ENCODE results near the gene FIG4. TPM values are rescaled to one million over a fixed set of nuclear protein-coding genes. Genes with fewer than 3 reads are reported as not detected.

FIG4 gene
- total RNA-seq, 6 donors from 2014 or later, result 10.4 to 30.8 (median 27.5) TPM

DNA sequence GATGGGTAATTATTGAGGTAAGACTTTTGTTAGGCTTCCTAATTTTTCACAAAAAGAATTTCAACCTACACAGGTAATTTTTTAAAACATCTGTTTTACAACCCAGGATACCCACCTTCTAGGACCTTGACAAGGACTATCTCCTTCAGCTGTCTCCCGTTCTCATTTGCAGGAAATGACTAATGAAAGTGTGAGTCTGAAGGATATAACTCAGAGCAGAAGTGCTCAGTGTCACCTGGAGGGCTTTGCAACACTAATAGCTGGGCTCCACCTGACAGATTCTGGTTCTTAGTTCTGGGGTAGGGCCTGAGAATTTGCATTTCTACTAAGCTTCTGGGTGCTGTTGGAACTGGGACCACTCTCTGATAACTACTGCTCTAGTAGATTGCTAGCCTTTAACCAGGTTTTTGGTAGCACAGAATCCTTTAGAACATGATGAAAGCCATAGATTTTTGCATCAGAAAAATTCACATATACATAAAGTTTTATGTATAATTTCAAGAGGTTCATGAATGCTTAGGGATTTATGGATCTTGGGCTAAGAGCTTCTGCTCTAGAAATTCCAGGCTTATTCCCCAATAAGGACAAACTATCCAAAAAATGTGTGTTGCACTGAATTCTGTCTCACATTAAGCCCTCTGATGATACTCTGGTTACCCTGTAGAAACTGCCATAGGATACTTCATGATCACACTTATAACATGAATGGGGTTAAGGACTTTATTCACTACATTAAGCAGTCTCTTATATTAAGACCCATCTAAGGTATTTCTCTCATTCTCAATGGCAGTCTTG, 30.4 kb upstream of the FIG4 start:
- TF ChIP-seq EP300 (IDR thresholded peaks at IDR 0.05), result no peak
- ATAC-seq (ENCODE audit: low FRiP score in 2 of 2) (no peak), DNase-seq (no peak)
- H3K9me3 ChIP-seq, result no peaks in the 10 kb centered on the region
- H3K27ac ChIP-seq, result no peak overlapping the region
- H3K36me3 ChIP-seq, result peaks cover 0 to 21% (median 0%) of the 10 kb centered on the region in 4 donors
- 35 to 38% methylated on average over 1 of the region's 1 CpG for WGBS, 2 donors
- no peaks in the 10 kb centered on the region for H3K27me3 ChIP-seq
- H3K4me1 ChIP-seq, result no peaks in the 10 kb centered on the region
- no peak overlapping the region for H3K4me3 ChIP-seq

DNA sequence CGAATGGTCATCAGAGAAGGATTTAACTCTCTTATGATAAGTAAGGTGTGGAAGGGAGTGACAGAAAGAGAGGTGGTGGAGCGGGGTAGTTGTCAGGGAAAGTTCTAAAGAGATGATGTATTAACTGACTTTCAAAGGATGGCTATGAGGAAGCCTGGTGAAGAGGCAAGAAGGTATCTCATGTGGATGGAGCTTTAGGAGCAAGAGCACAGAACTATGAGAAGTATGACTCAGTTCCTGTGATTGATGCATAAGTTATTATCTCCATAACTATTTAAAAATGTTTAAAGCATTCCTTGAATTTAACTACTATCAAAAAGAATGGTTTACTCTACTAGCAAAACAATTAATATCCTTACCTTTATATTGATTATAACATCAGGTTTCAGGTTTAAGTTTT, 28.9 kb upstream of the FIG4 start:
- WGBS, 2 donors, result 90 to 91% methylated on average over 2 of the region's 2 CpGs
- ATAC-seq (ENCODE audit: low FRiP score in 2 of 2), result no peak

DNA sequence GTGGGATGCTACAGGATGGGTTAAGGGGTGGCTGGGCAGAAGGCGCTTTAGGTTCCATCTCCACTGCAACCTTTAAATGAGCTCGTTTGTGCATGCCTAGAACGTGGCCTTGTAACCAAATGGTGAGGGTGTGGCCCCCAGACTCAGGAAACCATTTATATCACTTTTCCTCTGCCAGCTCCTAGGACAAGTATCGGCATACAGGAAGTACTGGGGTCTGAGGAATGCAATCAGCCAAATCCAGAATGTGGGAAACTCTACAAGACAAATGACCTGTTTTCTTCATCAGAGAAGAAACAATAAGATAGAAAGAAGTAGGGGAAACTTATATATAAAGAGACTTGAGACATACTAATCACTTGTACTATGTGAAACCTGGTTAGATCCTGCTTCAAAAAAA, 21.3 kb upstream of the FIG4 start:
- Histone ChIP-seq H3K4me1 (no peaks in the 10 kb centered on the region), H3K4me3 (no peak overlapping the region), H3K9me3 (no peaks in the 10 kb centered on the region), H3K27me3 (no peaks in the 10 kb centered on the region), H3K36me3 (no peaks in the 10 kb centered on the region), H3K27ac (no peak overlapping the region)
- no peak for DNase-seq
- no peak for ATAC-seq (ENCODE audit: low FRiP score in 2 of 2)
- 79 to 80% methylated on average over 4 of the region's 4 CpGs for WGBS, 2 donors
- TF ChIP-seq POLR2A (IDR thresholded peaks at IDR 0.05), result no peak

More for the DNA sequence above, 28.9 kb upstream of the FIG4 start:
- peaks cover 0 to 14% (median 0%) of the 10 kb centered on the region in 4 donors for H3K36me3 ChIP-seq
- no peak for DNase-seq
- H3K4me1 ChIP-seq, result no peaks in the 10 kb centered on the region
- H3K27me3 ChIP-seq, result no peaks in the 10 kb centered on the region
- no peaks in the 10 kb centered on the region for H3K9me3 ChIP-seq
- no peak overlapping the region for H3K4me3 ChIP-seq
- TF ChIP-seq POLR2A (IDR thresholded peaks at IDR 0.05) (no peak), EP300 (IDR thresholded peaks at IDR 0.05) (no peak), POLR2AphosphoS5 (IDR thresholded peaks at IDR 0.05) (no peak)
- TF ChIP-seq, protein P1, sequence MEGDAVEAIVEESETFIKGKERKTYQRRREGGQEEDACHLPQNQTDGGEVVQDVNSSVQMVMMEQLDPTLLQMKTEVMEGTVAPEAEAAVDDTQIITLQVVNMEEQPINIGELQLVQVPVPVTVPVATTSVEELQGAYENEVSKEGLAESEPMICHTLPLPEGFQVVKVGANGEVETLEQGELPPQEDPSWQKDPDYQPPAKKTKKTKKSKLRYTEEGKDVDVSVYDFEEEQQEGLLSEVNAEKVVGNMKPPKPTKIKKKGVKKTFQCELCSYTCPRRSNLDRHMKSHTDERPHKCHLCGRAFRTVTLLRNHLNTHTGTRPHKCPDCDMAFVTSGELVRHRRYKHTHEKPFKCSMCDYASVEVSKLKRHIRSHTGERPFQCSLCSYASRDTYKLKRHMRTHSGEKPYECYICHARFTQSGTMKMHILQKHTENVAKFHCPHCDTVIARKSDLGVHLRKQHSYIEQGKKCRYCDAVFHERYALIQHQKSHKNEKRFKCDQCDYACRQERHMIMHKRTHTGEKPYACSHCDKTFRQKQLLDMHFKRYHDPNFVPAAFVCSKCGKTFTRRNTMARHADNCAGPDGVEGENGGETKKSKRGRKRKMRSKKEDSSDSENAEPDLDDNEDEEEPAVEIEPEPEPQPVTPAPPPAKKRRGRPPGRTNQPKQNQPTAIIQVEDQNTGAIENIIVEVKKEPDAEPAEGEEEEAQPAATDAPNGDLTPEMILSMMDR (IDR thresholded peaks at IDR 0.05), result no peak
- H3K27ac ChIP-seq, result no peak overlapping the region

DNA sequence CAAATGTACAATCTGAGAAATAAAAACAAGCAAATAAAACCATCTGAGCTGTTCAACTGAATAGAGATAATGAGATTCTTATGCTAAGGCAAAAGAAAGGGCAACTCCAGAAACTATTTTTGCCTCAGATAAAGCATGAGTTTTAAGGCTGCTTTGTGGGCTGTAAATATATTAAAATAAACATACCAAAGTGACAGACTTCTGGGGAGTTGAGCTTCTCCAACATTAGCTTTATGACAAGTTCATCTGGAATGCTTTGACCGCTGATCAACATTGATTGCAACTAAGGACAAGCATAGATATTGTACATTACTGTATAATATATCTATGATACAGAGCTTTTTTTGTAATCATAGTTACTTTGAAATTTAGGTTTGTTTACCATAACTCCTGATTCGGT, 19.4 kb upstream of the FIG4 start:
- Histone ChIP-seq H3K4me1 (no peaks in the 10 kb centered on the region), H3K9me3 (no peaks in the 10 kb centered on the region), H3K27ac (no peak overlapping the region), H3K27me3 (no peaks in the 10 kb centered on the region), H3K36me3 (no peaks in the 10 kb centered on the region), H3K4me3 (no peak overlapping the region)
- TF ChIP-seq POLR2AphosphoS5 (IDR thresholded peaks at IDR 0.05), result no peak
- TF ChIP-seq, protein P1 (IDR thresholded peaks at IDR 0.05), result no peak
- ATAC-seq (ENCODE audit: low FRiP score in 2 of 2), result no peak
- 84 to 90% methylated on average over 2 of the region's 2 CpGs for WGBS, 2 donors
- no peak for DNase-seq

DNA sequence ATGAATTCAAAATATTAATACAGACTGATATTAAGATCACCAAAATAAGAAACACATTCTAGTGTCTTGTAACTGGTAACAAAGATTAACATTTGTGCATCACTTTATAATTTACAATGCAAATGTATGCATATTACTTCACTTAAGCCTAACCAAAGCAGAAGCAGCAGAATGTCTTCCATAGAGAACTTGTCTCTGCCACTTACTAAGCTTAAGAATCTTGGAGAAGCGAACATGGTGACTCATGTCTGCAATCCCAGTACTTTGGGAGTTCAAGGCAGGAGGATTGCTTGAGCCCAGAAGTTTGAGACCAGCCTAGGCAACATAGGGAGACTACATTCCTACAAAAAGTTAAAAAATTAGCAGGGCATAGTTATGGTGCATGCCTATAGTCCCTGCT, 18.9 kb upstream of the FIG4 start:
- Histone ChIP-seq H3K4me1 (no peaks in the 10 kb centered on the region), H3K27ac (no peak overlapping the region)
- DNase-seq, result no peak

More for the DNA sequence above, 18.9 kb upstream of the FIG4 start:
- no peak for ATAC-seq (ENCODE audit: low FRiP score in 2 of 2)
- no peak overlapping the region for H3K4me3 ChIP-seq
- no peaks in the 10 kb centered on the region for H3K9me3 ChIP-seq
- no peaks in the 10 kb centered on the region for H3K27me3 ChIP-seq
- no peaks in the 10 kb centered on the region for H3K36me3 ChIP-seq
- TF ChIP-seq, protein P1 (IDR thresholded peaks at IDR 0.05), result no peak
- TF ChIP-seq EP300 (IDR thresholded peaks at IDR 0.05) (no peak), POLR2AphosphoS5 (IDR thresholded peaks at IDR 0.05) (no peak), POLR2A (IDR thresholded peaks at IDR 0.05) (no peak)
- 82 to 90% methylated on average over 1 of the region's 1 CpG for WGBS, 2 donors
